NOMO-1 treated with dmso at 0.1 percent for 144 hours (cell line): ENCODE results near the gene DAND5.

Experiments
- DNase-seq: peaks from one replicate; lab custom pipeline; 2025; ENCODE audit not compliant: unreplicated experiment; lab: John Stamatoyannopoulos, UW

DAND5 gene

GRCh38 chr19:12969292-12969988 lies at the start of gene DAND5:
Gene DAND5 (plus strand): TSS chr19:12969576. CDS start chr19:12969661, 85 bp downstream.
- DNase-seq: no peak

DNA sequence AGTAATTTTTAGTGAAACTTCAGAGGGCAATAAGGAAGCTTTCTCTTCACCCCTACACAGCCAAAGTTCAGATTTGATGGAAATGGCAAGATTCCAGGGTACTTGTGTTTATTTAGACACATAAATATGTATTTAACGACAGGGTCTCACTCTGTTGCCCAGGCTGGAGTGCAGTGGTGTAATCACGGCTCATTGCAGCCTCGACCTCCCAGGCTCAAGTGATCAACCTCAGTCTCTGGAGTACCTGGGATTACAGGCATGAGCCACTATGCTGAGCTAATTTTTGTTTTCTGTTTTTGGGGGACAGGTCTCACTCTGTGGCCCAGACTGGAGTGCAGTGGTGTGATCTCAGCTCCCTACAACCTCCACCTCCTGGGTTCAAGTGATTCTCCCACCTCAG lies 48.3 kb upstream of the DAND5 start:
- DNase-seq: no peak

DNA sequence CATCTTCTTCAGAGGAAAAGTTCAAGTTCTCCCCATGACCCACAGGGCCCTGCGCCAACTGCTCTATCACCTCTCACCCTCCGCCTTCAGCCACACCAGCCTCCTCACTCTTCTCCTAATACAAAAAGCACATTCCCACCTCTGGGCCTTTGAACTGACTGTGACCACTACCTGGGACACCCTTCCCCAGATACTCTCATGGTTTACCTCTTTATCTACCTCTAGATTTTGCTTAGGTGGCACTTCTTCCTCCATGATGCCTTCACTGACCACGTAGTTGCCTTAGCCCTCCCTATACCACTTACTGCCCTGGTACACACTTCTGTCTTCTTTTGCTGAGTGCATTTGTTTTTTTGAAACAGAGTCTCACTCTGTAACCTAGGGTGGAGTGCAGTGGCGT lies 46.4 kb upstream of the DAND5 start:
- no peak for DNase-seq

DNA sequence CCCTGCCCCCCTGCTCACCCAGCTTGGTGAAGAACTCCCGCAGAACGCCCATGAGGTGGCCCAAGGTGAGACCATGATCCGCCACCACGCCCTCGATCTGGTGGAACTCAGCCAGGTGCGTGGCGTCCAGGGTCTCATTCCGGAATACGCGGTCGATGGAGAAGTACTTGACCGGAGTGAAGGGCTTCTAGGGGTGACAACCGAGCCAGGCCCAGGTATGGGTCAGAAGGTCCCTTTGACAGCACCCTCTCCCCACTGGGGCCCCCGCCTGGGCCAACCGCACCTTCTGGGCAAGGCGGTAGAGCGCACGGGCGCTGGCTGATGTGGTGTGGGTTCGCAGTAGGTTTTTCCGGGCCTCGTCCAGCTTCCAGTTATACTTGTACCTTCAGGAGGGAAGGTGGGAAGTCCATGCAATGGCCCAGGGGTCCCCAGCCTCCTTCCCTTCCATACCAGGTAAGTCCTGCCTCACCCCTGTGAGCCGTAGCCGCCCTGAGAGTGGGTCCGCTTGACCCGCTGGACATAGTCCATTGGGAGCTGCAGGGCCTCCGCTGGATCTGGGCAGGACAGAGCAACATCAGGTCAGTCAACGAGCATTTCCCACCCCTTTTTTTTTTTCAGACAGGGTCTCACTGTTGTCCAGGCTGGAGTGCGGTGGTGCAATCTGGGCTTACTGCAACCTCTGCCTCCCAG lies 44.6 kb upstream of the DAND5 start:
- no peak for DNase-seq

DNA sequence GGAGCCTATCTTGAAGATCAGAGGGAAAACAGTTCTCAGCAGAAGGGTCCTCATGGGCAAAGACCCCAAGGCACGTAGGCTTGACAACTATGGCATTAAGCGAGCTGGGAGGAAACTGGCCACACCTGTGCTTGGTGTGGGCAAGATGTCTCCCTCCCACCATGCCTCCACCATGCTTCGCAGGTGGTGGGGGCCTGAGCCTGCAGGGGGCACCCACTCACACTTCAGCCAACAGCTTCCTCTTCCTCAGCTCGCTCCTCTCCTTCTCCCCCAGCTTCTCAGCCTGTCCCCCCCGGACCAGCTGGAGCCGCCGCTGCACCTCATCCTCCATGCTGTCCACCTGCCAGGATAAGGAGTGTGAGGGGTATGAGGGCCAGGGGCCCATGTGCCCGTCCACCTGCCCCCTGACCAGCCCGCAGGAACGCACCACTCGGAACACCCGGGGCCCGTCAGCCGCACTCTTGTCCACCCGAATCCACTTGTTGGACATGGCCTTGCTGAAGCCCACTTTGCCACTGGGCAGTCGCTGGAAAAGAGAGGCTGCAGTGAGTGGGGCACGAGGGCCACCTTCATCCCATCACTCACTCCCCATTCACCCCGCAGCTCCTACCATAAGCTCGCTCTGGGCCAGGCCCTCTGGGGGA lies 39.3 kb upstream of the DAND5 start:
- DNase-seq: no peak

DNA sequence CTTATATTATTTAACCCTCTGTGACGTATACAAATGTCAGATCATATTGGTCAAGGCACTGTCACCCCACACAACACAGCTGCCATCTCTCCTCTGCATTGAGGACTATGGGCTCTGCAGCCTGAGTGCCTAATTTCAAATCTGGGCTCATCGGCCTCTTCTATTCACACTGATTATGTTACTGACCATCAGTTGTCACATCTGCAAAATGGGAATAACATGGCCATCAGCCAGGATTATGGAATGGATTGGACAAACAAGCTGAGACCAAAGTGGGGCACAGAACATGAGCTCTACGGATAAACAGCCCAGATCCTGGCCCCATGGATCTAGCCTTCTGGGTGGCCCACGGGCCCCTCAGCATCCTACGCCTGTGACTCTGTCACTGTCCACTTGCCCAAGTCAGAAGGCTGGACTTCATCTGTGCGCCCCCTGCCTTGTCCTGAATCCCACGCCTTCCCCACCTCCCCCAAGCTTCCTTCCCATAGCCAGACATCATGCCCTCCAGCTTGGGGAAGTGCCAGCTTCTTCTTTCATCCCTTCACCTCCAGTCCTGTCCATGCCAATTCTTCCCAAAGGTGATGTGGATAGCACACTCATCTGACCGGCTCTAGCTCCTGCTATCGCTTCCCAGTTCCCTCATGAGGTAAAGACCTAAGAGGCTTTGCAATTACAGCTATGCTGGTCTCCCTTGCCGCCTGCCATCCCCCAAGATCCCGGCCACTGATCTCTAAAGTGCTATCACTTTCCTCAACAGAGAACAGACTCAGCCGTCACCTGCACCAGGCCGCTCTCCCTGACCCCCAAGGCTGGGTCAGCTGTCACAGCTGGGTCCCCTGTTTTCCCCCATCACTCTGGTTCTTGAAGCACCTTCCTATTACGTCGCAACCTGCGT lies 36.7 kb upstream of the DAND5 start:
- DNase-seq: no peak

- DNase-seq: peak; percentile 88
Observed at GRCh38 chr19:12933287-12934072, 35.9 kb upstream of the DAND5 start, which contains the start of gene FARSA. Gene FARSA (minus strand): TSS chr19:12933711. CDS start chr19:12933696, 15 bp downstream.

DNA sequence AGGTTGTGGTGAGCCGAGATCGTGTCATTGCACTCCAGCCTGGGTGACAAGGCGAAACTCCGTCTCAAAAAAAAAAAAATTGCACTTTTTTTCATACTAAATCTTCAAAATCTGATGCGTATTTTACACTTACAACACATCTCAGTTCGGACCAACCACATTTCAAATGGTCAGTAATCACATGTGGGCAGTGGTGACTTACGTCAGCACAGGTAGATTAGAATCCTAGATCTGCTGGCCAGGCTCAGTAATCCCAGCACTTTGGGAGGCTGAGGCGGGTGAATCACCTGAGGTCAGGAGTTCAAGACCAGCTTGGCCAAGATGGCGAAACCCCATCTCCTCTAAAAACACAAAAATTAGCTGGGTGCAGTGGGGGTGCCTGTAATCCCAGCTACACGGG lies 34.3 kb upstream of the DAND5 start:
- no peak for DNase-seq

DNA sequence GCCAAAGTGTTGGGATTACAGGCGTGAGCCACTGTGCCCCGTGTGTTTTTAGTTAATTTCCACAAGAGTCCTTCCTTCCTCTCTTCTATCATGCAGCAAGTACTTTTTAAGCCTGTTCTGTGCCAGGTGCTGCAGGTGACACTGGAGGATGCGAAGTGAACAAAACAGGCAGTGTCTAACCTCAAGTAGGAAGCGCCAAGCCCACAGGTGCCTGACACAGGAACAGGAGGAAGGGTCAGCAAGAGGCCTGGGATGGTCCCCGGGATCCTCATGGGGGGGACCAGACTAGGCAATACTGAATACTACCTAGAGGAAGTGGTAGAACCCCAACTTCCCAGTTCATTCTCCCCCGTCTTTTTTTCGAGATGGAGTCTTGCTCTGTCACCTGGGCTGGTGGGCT lies 32.8 kb upstream of the DAND5 start:
- no peak for DNase-seq

DNA sequence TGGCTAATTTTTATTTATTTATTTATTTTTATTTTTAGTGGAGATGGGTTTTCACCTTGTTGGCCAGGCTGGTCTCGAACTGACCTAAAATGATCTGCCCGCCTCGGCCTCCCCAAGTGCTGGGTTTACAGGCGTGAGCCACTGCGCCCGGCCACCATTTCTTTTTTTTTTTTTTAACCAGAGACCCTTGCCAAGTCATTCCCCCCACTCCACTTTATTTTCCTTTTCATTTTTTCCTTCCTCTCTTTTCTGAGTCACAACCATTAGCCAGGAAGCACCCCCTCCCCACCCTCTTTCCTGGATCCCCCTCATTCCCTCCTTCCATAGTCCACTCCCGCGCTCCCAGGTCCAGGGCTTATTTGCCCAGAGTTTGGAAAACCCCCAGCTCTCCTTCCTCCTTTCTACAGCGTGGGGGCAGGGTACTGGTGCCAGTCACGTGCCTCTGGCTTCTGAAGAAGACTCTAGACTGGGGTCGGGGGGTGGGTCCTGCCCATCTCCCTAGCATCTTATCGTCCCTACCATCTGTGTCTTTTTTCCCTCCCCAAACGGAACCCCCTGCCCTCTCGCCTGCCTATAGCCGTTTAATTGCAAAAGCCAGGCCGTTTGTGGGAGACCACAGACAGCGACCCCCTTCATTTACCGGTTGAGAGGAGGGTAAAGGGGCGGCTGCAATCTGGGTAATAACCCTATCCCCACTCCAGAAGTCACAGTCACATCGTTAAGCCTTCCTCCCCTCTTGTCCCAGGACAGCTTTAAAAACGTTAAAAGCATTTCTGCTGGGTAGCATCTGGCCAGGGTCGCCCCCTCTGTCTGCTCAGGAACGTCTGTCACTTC lies 32.1 kb upstream of the DAND5 start:
- peak; percentile 83 for DNase-seq

DNA sequence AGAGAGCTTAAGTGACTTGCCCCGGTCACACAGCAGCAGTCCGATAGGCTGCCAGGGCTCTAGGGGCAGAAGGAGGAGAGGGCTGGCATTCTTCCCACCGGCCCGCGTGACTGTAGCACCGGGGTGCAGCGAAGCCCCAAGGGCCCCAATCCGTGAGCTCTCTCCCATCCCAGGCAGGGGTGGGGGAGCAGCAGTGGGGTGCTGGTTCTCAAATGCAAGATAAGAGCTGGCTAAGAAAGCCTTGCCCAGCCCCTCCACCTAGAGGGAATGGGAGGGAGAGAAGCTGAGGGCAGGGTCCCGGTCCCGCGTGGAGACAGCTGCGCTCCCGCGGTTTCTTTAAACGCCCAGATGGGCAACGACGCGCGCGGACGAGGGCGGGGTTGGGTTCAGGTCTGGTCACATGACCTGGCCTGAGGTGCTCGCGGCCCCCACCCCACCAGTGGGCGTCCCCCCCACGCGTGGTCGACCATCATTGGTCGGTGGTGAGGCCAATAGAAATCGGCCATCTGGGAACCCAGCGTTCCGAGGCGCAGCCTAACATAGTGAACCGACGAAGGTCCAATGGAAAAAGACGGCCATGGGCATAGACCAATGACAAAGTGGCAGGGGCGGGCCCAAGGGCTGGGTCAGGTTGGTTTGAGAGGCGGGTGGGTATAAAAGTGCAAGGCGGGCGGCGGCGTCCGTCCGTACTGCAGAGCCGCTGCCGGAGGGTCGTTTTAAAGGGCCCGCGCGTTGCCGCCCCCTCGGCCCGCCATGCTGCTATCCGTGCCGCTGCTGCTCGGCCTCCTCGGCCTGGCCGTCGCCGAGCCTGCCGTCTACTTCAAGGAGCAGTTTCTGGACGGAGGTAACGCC lies 31.2 kb upstream of the DAND5 start, which contains the start of gene CALR:
TSS of gene CALR (plus strand) at position 683 of the 852 bp plus-strand sequence. CDS start at position 754, 71 bp downstream.
- DNase-seq: peak; percentile 100

- DNase-seq: no peak
Observed at GRCh38 chr19:12938779-12939601, 30.4 kb upstream of the DAND5 start.

DNA sequence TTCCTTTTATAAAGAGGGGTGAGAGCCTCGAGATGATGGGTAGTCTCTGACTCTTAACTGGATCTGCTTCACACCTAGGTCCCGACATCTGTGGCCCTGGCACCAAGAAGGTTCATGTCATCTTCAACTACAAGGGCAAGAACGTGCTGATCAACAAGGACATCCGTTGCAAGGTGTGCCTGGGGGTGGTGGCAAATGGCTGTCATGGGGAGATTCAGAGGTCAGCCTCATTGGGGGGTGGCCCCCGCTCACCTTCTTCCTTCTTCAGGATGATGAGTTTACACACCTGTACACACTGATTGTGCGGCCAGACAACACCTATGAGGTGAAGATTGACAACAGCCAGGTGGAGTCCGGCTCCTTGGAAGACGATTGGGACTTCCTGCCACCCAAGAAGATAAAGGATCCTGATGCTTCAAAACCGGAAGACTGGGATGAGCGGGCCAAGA lies 29.4 kb upstream of the DAND5 start:
- DNase-seq: no peak

DNA sequence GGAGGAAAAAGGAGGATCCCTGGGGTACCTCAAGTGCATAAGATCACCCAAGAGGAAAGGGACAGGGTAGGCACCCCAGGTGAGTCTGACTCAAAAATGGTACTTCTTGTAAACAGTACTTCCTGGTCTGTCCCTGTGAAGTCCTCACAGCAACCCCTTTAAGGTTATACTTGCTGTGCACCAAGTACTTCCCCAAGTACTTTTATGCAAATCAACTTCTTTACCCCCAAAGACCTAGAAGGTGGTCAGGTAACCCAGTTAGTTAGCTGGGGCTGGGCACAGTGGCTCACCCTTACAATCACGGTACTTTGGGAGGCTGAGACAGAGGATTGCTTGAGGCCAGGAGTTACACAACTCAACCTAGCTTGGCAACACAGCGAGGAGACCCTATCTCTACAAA lies 28.5 kb upstream of the DAND5 start:
- no peak for DNase-seq

GRCh38 chr19:12943437-12944044 lies 25.8 kb upstream of the DAND5 start:
- no peak for DNase-seq

GRCh38 chr19:12944104-12944674 lies 25.2 kb upstream of the DAND5 start:
- no peak for DNase-seq
